HG02852 (cell line): ENCODE measurements around the gene SRRM2.

ENCODE experiments used
- ATAC-seq: cut with Tn5 transposase; IDR thresholded peaks from one replicate; pipeline ENCODE4 v1.9.1; 2021; ENCODE audit warnings: mild to moderate bottlenecking, moderate library complexity; ENCODE audit not compliant: unreplicated experiment

The SRRM2 gene

DNA sequence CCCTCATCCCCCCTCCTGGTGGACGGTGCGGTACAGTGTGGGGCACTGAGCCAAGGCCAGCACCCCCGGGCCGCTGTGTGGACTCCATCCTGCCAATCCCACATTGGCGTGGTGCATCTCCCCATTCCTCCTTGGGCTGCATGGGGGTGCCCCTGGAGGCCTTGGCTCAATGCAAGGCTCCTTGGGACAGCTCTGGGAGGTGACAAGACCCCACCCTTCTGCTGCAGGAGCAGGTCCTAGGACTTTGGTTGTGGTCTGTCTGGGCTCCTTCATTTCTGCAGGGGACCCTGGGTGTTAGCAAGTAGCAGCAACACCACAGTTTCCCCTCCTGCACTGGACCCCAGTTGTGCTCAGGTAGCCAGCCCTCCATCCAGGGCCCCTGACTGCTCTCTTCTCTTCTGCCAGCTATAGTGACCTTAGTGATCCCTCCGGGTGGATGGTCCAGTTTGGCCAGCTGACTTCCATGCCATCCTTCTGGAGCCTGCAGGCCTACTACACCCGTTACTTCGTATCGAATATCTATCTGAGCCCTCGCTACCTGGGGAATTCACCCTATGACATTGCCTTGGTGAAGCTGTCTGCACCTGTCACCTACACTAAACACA lies 65.9 kb downstream of the SRRM2 start:
- no peak for ATAC-seq

DNA sequence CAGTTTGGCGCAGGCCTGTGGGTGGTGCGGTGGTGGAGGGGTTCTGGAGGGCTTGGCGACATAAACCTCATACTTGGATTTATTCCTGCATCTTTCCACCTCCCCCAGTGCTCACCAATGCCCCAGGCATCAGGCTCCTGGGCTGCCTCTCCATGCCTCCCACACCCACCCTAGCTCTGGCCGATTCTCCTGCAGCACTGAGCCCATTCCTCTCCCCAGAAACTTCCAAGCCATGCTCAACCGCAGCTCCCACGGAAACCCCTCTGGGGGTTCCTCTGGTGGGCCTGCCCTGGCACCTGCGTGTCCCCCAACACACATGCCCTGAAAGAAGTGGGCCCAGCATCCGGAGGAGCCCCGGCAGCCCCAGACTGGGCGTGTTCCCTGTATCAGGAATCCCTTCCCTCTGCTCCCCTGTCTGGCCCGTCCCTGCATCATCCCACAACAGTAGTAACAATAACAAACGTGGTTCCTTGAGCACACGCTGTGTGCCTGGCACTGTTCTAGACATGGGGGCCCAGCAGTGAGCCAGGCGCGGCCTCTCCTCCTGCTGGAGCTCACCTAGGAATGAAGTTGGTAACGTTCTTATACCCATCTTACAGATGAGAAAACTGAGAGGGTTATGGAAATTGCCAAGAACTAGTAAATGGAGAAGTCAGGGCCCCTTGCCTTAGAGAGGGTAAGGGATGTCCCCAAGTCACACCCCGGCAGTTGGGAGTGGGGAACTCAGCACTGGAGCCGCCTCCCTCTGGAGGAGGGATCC lies 66.9 kb downstream of the SRRM2 start:
- ATAC-seq, result no peak

DNA sequence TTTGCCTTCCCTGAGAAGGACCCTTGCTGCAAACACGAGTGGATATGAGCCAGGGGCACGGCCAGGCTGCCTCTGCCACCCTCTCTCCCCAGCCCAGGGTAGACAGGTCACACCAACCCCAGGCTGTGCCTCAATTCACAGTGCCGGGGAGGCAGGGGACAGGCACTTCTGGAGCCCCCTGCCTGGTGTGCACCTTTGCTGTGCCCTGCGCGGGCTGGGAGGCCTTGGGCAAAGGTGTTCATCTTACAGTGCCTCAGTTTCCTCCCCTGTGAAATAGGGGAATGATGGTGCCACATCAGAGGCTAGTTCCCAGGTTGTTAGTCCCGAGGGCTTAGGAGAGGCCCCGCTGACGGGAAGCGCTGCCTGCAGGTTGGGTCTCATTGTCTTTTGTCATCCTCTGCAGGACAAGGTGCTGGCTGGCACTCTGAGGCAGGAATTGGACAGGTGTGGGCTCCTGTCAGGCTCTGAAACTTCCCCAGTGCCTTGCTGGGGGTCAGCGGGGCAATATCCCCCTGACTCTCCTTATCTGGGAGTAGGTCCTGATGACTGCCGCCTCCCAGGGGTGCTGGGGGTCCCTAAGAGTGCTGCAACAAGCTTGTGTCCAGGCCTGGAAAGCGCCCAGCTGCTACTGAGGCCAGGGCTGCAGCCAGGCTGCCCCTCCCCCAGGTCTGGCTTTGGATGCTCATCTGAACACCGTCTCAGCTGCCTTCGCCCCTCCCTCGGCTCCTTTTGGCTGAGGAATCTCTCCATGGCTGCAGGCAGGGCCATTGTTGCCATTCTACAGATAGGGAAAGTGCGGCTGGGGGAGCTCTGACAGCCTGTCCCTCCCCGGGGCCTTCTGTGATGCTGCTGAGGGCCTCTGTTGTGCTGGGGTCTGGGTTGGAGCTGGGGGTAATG lies 67.7 kb downstream of the SRRM2 start:
- ATAC-seq, result no peak
